Ishikawa (cell line): ENCODE measurements around the gene GCA.

Experiments used
- CEBPB ChIP-seq: IDR thresholded peaks from 2 replicates; pipeline ENCODE4 v1.6.1; 2012
- CREB1 ChIP-seq: IDR thresholded peaks from 2 replicates; pipeline ENCODE4 v1.6.1; 2012; ENCODE audit warnings: low read depth
- EGR1 ChIP-seq: IDR thresholded peaks from 2 replicates; pipeline ENCODE4 v1.6.1; 2012
- EP300 ChIP-seq: IDR thresholded peaks from 2 replicates; pipeline ENCODE4 v1.6.1; 2012; ENCODE audit warnings: borderline replicate concordance
- FOXM1 ChIP-seq: IDR thresholded peaks from 2 replicates; pipeline ENCODE4 v1.6.1; 2012; ENCODE audit warnings: low read depth, borderline replicate concordance
- MAX ChIP-seq: IDR thresholded peaks from 2 replicates; pipeline ENCODE4 v1.6.1; 2012
- RAD21 ChIP-seq: IDR thresholded peaks from 2 replicates; pipeline ENCODE4 v1.6.1; 2012; ENCODE audit warnings: low read depth
- REST ChIP-seq: IDR thresholded peaks from 2 replicates; pipeline ENCODE4 v1.6.1; 2012; ENCODE audit warnings: low read depth, mild to moderate bottlenecking
- TAF1 ChIP-seq: IDR thresholded peaks from 2 replicates; pipeline ENCODE4 v1.6.1; 2012; ENCODE audit warnings: low read depth, mild to moderate bottlenecking
- TCF12 ChIP-seq: IDR thresholded peaks from 2 replicates; pipeline ENCODE4 v1.6.1; 2012; ENCODE audit warnings: low read depth
- USF1 ChIP-seq: IDR thresholded peaks from 2 replicates; pipeline ENCODE4 v1.6.1; 2012
- YY1 ChIP-seq: IDR thresholded peaks from 2 replicates; pipeline ENCODE4 v1.6.1; 2012; ENCODE audit warnings: low read depth
- ZBTB7A ChIP-seq: IDR thresholded peaks from 2 replicates; pipeline ENCODE4 v1.6.1; 2012; ENCODE audit warnings: low read depth

- no peak for TF ChIP-seq EP300
- no peak for TF ChIP-seq MAX
- no peak for TF ChIP-seq YY1
- no peak for TF ChIP-seq TAF1
- TF ChIP-seq RAD21, result no peak
- no peak for TF ChIP-seq FOXM1
- no peak for TF ChIP-seq USF1
- TF ChIP-seq ZBTB7A, result no peak
- no peak for TF ChIP-seq REST
- no peak for TF ChIP-seq EGR1
- no peak for TF ChIP-seq CREB1
- no peak for TF ChIP-seq TCF12
- no peak for TF ChIP-seq CEBPB
These were observed 42.1 kb upstream of the GCA start for GRCh38 chr2:162301877-162302276.
